Measurements from ENCODE around the gene MPPED1. TPM values are rescaled to one million over a fixed set of nuclear protein-coding genes. Genes with fewer than 3 reads are reported as not detected.

The MPPED1 gene
- total and polyA plus RNA-seq, 2 donors (not counting 3 experiments of a cell fraction or from before 2014, with no cell fraction given): not detected

GRCh38 chr22:43401661-43402060 is 10.2 kb upstream of the MPPED1 start:
- no peak for FAIRE-seq
- intact Hi-C loops (cut with micrococcal nuclease): no loop called here
- dilution Hi-C loops (cut with MboI; ENCODE audit: extremely low pct_ligation_motif_present, low sequenced_read_pairs): no loop called here
- no peak overlapping the region for H3K27ac ChIP-seq (ENCODE audit: insufficient read depth, low read depth, low read length)
- no peaks in the 10 kb centered on the region for H3K27me3 ChIP-seq (ENCODE audit: control insufficient read depth in 2 of 2, insufficient read depth in 2 of 2, low read length in 2 of 2)
- H3K9ac ChIP-seq (replicated peaks; ENCODE audit: extremely low read depth, insufficient read depth, low read length): no peak overlapping the region
- TF ChIP-seq MYC (IDR thresholded peaks at IDR 0.05; ENCODE audit: low read depth, low read length) (no peak), JUN (IDR thresholded peaks at IDR 0.05; ENCODE audit: borderline replicate concordance, insufficient read depth, insufficient read length, low read depth) (no peak), MAX (IDR thresholded peaks at IDR 0.05; ENCODE audit: insufficient read depth, insufficient read length) (no peak), POLR2AphosphoS5 (IDR thresholded peaks at IDR 0.05; ENCODE audit: insufficient read depth, low read depth, low read length) (no peak), CTCF (IDR thresholded peaks at IDR 0.05; ENCODE audit: extremely low read depth in 1 of 2, insufficient read depth in 1 of 2, low read depth in 1 of 2, low read length in 2 of 2) (no peak), POLR2A (IDR thresholded peaks at IDR 0.05; ENCODE audit: low read depth, low read length) (no peak), GATA2 (IDR thresholded peaks at IDR 0.05; ENCODE audit: insufficient read depth, insufficient read length, low read depth, low read length) (no peak), FOS (IDR thresholded peaks at IDR 0.05; ENCODE audit: borderline replicate concordance, insufficient read depth, low read length) (no peak), EZH2 (IDR thresholded peaks at IDR 0.05; ENCODE audit: borderline replicate concordance, low read depth, low read length, severe bottlenecking) (no peak)
- H3K4me1 ChIP-seq (ENCODE audit: control insufficient read depth, extremely low read depth, insufficient read depth, low read length): no peaks in the 10 kb centered on the region
- H3K79me2 ChIP-seq (ENCODE audit: control insufficient read depth, insufficient read depth, low read length): no peaks in the 10 kb centered on the region
- BruUV-seq (replicated peaks): no TSS peak
- no peak overlapping the region for H3K4me3 ChIP-seq (replicated peaks in 1 of 3; ENCODE audit: insufficient read depth in 1 of 3, low read depth in 1 of 3, low read length in 3 of 3)
- no peak for DNase-seq (ENCODE audit: low read depth, low spot score)
- no peak overlapping the region for H3K4me2 ChIP-seq (ENCODE audit: insufficient read depth, low read length)
- no peaks in the 10 kb centered on the region for H3K36me3 ChIP-seq (ENCODE audit: control insufficient read depth in 2 of 2, extremely low read depth in 1 of 2, insufficient read depth in 2 of 2, low read length in 2 of 2)
- no peaks in the 10 kb centered on the region for H3K9me1 ChIP-seq (replicated peaks; ENCODE audit: control insufficient read depth, extremely low read depth, insufficient read depth, low read length)
- ChIA-PET CTCF (no interaction called here), POLR2A (no interaction called here)
- H2AFZ ChIP-seq (ENCODE audit: low read depth, low read length): no peak overlapping the region
- H4K20me1 ChIP-seq (replicated peaks; ENCODE audit: control insufficient read depth, extremely low read depth, insufficient read depth, low read length): no peaks in the 10 kb centered on the region
- no peaks in the 10 kb centered on the region for H3K9me3 ChIP-seq (replicated peaks; ENCODE audit: control insufficient read depth, insufficient read depth, low read length)
